NCI-H1105 (cell line): ENCODE data around the gene VGLL2.

Experiments
- DNase-seq: peaks from one replicate; lab custom pipeline; 2025; lab: John Stamatoyannopoulos, UW

Gene VGLL2

GRCh38 chr6:117265410-117266256, at the start of gene VGLL2:
Gene VGLL2 (plus strand): TSS chr6:117265558. CDS start chr6:117265764, 206 bp downstream.
- peak; percentile 81 for DNase-seq

DNA sequence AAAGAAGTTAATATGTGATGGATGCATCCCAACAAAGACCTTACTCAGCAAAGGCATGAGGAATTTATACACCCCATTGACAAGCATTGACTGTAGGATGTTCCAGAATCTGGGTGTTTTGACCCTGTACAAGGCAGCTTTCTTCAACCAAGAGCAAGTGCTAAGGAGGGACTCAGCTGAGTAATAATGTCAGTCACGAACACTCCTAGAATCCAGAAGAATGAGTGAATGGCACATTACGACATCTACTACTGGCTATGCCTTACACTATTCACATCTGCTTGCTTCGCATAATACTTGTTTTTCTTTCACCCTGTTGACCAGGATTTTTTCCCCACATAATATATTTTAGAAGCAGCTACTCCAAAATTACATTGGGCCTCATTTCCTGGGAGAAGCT, 42.5 kb upstream of the VGLL2 start:
- DNase-seq: no peak

- no peak for DNase-seq
Observed at GRCh38 chr6:117226778-117227177, 38.6 kb upstream of the VGLL2 start.

- DNase-seq: no peak
Observed at GRCh38 chr6:117227245-117227962, 38.0 kb upstream of the VGLL2 start.

GRCh38 chr6:117228202-117228601, 37.2 kb upstream of the VGLL2 start:
- DNase-seq: no peak

DNA sequence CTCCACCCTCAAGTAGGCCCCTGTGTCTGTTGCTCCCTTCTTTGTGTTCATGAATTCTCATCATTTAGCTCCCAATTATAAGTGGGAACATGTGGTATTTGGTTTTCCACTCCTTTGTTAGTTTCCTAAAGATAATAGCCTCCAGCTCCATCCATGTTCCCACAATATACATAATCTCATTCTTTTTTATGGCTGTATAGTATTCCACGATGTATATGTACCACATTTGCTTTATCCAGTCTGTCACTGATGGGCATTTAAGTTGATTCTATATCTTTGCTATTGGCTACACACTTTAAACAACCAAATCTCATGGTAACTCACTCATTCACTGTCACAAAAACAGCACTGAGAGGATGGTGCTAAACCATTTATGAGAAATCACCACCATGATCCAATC, 35.5 kb upstream of the VGLL2 start:
- no peak for DNase-seq

DNA sequence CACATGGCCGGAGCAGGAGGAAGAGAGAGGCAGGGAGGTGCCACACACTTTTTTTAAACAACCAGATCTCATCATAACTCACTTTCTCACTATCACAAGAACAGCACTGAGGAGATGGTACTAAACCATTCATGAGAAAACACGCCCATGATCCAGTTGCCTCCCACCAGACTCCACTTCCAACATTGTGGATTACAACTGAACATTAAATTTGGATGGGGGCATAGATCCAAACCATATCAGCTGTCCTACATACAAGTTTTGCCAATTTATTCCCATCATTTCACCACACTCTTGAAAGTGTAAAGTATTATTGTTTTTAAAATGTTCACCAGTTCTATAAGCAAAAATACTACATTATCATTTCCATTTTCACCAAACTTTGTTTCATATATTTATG, 33.9 kb upstream of the VGLL2 start:
- DNase-seq: no peak

GRCh38 chr6:117232196-117232595, 33.2 kb upstream of the VGLL2 start:
- no peak for DNase-seq

DNA sequence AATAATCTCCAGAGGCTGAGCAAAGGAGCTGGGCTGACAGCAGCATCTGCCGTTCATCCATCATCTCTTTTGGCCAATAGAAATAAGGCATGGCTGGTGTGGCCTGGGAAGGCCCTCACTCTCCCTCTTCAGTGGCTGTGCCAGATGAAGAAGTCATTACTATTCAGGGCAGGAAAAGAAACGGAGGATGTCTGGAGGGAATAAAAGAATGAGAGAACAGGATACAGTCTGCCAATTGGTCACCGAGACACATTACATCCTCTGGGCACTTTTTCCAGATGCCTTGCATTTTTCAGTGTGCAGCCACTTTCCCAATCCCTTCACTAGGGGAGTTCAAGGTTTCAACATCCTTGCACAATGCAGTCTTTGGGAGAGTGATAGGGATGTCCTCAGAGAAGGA, 32.2 kb upstream of the VGLL2 start:
- DNase-seq: no peak

DNA sequence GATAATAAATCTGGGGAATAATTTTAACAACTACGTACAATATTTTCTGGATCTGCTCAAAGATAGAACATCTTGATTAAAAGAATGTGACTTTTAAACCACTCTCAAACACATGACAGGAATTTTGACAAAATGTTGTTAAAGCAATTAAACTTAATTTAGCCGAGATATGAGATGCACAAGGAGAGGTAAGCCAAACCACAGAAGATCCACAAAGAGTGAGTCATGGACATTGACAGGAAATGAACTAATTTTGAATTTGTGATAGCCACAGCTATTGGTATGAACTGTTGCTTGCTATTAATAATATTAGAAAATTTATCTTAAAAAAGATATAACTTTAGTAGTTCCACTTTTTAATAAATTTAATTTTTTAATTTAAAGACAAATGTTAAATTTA, 27.8 kb upstream of the VGLL2 start:
- no peak for DNase-seq

DNA sequence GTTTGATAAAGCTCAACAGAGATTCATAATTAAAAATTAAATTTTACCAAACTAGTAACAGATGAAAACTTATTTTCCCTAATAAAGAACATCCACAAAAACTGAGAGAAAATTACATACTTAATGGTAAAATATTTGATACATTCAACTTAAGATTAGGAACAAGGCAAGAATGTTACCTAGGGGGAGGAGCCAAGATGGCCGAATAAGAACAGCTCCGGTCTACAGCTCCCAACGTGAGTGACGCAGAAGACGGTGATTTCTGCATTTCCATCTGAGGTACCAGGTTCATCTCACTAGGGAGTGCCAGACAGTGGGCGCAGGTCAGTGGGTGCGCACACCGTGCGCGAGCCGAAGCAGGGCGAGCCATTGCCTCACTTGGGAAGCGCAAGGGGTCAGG, 20.8 kb upstream of the VGLL2 start:
- DNase-seq: peak; percentile 18

- peak; percentile 51 for DNase-seq
Observed at GRCh38 chr6:117244979-117245378, 20.4 kb upstream of the VGLL2 start.

DNA sequence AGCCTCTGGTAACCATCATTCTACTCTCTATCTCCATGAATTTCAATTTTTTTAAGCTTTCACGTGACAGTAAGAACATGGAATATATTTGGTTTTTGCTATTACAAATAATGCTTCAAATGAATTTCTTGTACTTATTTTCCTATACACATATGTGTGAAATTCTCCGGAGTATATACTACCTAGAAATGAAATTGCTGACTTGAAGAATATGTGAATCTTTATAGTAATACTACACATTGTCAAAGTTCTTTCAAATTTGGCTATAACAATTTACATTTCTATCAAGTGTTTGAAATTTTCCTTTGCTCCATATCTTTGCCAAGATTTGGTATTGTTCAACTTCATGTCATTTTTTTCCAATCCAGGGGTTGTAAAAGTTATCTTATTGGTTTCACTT, 11.6 kb upstream of the VGLL2 start:
- no peak for DNase-seq

DNA sequence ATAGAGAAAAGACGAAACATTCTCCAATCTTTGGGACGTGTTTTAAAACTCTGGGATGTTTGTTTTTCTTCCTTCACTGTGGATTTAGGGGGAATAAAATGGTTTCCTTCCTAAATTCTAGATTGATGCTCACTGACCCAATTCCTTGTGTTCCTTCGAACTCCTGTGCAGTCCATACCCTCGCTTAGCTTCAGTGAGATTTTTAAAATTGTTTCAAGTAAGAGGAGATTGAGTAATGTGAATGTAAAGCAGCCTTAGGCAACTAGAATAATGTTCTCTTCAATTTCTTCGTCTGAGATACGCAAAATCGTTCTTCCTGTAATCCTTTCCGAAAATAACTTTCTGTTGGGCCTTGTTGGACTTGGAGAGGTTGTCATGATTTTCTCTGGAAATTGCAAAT, 2.6 kb upstream of the VGLL2 start:
- DNase-seq: no peak

DNA sequence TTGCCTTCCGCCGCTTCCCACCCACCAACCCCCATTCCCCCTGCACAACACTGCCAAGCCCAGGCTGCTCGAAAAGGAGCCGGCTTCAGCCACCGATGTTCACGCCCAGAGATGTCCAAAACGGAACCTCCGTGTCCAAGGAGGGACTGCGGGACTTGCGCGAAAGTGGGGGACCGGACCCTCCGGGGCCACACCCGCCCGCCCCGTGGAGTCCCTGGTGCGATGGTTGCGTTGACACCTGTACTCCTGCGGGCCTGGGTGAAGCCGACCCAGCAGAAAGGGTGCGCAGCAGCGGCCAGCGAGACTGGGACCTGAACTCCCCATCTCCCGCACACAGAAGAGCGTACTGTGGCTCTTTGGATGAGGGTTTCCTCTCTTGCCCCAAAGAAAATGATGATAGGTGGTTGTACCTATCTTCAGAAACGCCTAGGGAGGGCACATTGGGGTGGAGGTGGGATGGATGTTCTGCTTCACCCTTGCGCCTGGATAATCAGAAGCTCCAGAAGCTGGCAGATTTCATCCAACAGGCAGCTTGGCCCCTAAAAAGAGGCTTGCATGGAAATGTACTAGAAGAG, 1.9 kb upstream of the VGLL2 start:
- DNase-seq: no peak

DNA sequence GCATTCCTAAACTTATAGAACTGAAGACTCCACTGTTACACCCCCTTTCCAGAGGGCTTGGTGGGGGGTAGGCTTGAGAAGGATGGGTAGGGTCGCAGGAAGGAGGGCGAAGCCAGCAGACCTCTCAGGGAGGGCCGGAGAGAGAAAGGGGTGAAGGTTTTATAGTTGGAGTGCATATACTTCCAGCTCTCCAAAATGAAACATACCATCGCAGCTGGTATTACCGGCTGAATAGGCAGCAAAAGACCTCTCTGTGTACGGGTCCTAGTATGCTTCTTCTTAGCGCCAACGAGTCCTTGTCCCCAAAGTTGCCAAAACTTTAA, 1.0 kb upstream of the VGLL2 start:
- no peak for DNase-seq

- no peak for DNase-seq
Observed at GRCh38 chr6:117264692-117265409, 507 bp upstream of the VGLL2 start.

DNA sequence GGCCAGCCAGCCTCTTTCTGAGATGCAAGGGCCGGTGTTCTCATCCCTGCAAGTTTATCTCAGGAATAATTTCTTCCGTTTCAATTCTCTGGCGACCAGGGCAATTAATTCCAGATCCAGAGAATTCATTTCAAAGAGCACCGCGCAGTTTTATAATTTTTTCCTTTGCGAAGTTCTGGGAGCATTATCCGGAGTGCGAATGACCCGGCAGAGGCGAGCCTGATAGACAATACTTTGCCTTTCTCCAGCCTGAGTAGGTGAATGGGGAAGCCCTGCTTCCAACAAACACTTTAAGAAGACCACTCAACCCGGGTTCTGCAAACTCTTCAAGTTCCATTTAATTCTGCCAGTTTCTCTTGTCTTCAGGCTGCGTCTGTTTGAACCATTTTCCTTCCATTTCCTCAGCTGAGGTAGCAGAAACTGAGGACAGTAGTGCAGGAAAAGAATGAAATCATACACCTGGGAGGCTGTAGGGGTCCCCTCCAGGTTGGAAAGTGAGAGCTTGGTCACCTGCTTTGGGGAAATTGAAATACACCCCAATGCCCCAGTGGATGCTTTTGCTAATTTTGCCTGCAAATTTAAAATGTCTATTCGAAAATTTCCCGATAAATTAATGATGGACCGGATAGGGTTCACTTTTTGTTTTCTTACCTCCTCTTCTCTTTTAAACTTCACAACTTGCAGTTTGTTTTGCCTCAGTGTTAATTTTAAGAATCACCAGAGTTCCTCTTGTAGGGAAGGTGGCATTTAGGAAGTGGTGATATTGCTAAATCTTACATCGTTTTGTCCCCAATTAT, 1.1 kb downstream of the VGLL2 start:
- DNase-seq: no peak

DNA sequence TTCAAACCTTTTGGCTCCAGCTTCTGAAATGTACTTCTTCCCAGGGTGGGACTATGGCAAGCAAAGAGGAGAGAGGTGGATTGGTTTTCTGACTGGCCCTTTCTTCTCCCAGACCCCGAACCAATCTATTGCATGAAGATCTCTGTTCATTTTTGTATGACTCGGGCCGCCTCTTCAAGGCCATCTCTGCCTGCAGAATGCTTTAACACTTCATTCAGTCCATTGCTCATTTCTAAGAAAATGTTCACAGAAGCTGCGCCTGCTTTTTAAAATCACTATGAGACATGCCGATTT, 1.6 kb downstream of the VGLL2 start:
- no peak for DNase-seq

DNA sequence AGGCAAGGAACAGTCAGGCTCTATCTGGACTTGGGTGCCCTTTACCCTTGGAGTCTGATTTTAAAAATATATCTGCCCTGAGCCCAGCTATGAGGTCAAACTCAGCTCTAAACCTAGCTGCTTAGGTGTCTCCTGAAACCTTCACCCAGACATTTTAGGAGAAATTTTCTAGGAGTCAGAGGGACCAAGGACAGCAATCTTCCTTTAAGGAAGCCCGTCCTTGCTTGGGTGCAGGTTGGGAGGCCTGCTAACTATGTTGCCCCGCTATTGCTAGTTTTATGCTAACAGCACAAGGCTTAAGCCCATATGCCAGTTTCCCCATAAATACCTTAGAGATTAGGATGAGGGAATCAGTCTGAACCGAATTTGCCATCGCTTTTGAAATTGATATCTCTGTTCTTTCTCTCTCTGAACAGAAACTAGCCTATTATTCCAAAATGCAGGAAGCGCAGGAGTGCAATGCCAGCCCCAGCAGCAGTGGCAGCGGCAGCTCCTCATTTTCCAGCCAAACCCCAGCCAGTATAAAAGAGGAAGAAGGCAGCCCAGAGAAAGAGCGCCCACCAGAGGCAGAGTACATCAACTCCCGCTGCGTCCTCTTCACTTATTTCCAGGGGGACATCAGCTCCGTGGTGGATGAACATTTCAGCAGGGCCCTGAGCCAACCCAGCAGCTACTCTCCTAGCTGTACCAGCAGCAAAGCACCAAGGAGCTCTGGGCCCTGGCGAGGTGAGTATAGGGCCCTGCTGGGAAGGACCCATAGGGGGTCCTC, 2.6 kb downstream of the VGLL2 start:
- DNase-seq: no peak

DNA sequence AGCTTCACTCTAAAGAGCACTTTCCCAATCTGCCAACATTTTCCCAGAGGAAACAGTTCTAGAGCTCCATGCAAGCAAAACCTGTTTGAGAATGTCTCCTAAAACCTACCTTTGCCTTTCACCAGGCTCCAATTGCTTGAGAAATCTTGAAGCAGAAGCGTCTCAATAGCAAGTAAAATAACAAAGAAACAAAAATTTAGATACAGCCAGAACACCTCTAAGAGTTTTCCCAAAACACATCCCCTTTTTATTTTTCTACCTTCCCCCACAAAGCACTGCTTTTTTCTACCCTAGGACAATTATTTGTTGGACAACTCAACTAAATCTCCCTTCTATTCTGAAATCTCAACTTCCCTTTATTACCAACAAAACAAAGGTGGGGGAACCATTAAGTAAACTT, 3.6 kb downstream of the VGLL2 start:
- DNase-seq: no peak
